Kidney epithelial cell (primary cell): ENCODE results near the gene TLR1. TPM values are rescaled to one million over a fixed set of nuclear protein-coding genes. Genes with fewer than 3 reads are reported as not detected.
"Not testable (repeated sequence)": the region's sequence is repeated elsewhere in the genome, so short reads cannot be mapped to it uniquely, and the experiment has no call there.

ENCODE experiments used
- DNase-seq: peaks from one replicate; pipeline ENCODE4 v3.0.0-alpha.2; 2010; ENCODE audit warnings: low read depth
- H3K27me3 ChIP-seq: 2 replicates; pipeline ENCODE4 v1.6.0; 2011; ENCODE audit warnings: low read length; ENCODE audit not compliant: control insufficient read depth, insufficient read depth
- H3K36me3 ChIP-seq: 2 replicates; pipeline ENCODE4 v1.5.1; 2011; ENCODE audit warnings: low read length; ENCODE audit not compliant: control insufficient read depth, insufficient read depth
- H3K4me3 ChIP-seq: 2 replicates; pipeline ENCODE4 v1.5.1; 2011; ENCODE audit warnings: low read depth, mild to moderate bottlenecking, control low read depth, low read length
- CTCF ChIP-seq: IDR thresholded peaks from 2 replicates; pipeline ENCODE4 v1.5.1; 2011; ENCODE audit warnings: mild to moderate bottlenecking, moderate library complexity, low read length, control low read depth, inconsistent platforms; ENCODE audit not compliant: insufficient read depth, poor library complexity, severe bottlenecking
- total RNA-seq: library from RNA; depleted of rRNA; stranded (reverse); fragments of >200 nt; gene quantifications from 2 replicates; pipeline ENCODE4 v1.2.3, GENCODE V29; 2015

Gene TLR1
- total RNA-seq, 1 donor from 2014 or later, result 0.67 TPM

DNA sequence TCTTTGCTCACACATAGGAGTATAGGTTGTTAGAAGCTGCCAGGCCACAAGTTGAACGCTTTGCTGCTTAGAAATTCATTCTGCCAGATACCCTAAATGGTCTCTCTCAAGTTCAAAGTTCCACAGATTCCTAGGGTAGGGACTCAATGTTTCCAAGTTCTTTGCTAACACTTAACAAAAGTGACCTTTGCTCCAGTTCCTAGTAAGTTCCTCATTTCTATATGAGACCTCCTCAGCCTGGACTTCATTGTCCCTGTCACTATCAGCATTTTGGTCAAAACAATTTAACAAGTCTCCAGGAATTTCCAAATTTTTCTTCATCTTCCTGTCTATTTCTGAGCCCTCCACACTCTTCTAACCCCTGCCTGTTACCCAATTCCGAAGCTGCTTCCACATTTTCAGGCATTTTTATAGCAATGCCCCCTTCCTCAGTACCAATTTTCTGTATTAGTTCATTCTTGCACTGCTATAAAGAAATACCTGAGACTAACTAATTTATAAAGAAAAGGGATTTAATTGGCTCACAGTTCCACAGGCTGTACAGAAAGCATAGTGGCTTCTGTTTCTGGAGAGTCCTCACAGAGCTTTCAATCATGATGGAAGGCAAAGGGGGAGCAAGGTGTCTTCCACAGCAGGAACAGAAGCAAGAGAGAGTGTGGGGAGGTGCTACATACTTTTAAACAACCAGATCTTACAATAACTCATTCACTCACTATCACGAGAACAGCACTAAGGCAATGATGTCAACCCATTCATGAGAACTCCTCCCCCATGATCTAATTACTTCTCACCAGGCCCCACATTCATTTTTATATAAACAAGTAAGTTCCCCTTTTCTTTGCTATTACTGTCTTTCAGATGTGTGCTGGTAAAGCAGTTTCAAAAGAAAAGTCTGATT is 11.5 kb upstream of the TLR1 start:
- DNase-seq, result no peak
- no peaks in the 10 kb centered on the region for H3K27me3 ChIP-seq
- no peak overlapping the region for H3K4me3 ChIP-seq
- no peak for TF ChIP-seq CTCF
- no peaks in the 10 kb centered on the region for H3K36me3 ChIP-seq

GRCh38 chr4:38814386-38814785 is 9.8 kb upstream of the TLR1 start:
- no peak for TF ChIP-seq CTCF
- Histone ChIP-seq H3K27me3 (no peaks in the 10 kb centered on the region), H3K4me3 (no peak overlapping the region), H3K36me3 (no peaks in the 10 kb centered on the region)
- DNase-seq, result no peak

GRCh38 chr4:38811297-38811696 is 6.7 kb upstream of the TLR1 start:
- TF ChIP-seq CTCF, result no peak
- Histone ChIP-seq H3K4me3 (no peak overlapping the region), H3K36me3 (no peaks in the 10 kb centered on the region), H3K27me3 (no peaks in the 10 kb centered on the region)
- DNase-seq, result no peak

DNA sequence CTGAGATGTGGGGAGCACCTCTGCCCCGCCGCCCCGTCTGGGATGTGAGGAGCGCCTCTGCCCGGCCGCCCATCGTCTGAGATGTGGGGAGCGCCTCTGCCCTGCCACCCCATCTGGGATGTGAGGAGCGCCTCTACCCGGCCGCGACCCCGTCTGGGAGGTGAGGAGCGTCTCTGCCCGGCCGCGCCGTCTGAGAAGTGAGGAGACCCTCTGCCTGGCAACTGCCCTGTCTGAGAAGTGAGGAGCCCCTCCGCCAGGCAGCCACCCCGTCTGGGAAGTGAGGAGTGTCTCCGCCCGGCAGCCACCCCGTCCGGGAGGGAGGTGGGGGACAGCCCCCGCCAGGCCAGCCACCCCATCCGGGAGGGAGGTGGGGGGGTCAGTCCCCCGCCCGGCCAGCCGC is 2.9 kb upstream of the TLR1 start:
- not testable (repeated sequence) for H3K4me3 ChIP-seq, DNase-seq, H3K36me3 ChIP-seq, H3K27me3 ChIP-seq

GRCh38 chr4:38806251-38806650 is 1.7 kb upstream of the TLR1 start:
- not testable (repeated sequence) for H3K27me3 ChIP-seq, DNase-seq, H3K36me3 ChIP-seq, H3K4me3 ChIP-seq

DNA sequence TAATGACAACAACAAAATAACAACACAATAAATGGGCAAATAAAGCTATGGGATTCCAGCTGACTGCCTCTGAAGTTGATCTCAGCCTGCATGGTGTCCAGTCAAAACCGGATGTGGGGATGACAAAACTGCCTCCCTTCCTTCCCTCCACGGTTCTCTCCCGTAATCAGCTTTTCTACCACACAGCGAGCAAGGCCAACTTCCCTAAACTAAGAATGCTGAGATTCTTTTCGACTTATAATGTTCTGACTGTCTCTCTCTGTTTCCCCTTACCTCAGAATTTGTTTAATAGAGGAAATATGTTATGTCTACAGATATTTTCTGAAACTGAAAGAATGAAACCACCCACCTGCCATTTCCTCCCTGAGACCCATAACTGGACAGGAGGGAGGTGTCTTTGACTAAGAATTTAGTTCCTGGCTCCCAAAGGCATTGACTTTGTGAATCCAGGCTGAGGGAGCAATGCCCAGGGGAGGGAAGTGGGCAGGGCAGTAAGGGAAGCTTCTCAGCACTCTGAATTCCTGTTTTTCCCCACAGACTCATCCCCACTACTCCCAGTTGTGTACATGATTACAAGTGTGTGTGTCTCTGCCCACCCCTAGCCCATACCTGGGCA is 1.0 kb upstream of the TLR1 start:
- Histone ChIP-seq H3K4me3 (no peak overlapping the region), H3K36me3 (no peaks in the 10 kb centered on the region), H3K27me3 (no peaks in the 10 kb centered on the region)
- DNase-seq, result no peak
- TF ChIP-seq CTCF, result no peak
